ENCODE measurements around the gene RASA1.
A peak's percentile ranks its signal among the peaks of the same experiment; 100 is the strongest.
"Not testable (repeated sequence)": the region's sequence is repeated elsewhere in the genome, so short reads cannot be mapped to it uniquely, and the experiment has no call there.

Gene RASA1

DNA sequence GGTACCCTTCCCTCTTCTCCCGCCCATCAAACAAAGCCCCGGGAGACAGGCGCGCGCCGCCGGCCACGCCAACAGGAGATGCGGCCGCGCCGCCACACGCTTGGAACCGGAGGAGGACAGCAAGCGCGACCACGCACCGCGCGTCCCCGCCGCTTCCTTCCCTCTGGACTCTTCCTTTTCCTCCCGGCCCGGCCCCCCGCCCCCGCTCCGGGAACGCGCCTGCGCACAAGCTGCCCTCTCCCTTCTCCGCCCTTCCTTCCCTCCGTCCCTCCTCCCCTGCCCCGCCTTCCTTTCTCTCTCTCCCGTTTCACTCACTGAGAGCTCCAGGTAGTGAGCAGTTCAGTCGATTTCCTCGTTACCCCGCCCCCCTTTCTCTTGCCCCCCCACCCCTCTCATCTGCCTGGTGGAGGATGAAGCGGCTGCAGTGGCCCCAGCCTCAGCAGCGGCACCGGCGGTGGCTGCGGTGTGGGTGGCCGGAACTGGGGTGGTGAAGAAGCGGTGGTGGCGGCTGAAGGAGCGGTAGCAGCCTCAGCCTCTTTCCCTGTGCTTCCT, at the start of gene RASA1:
Gene RASA1 (plus strand): TSS at position 310 of the 552 bp plus-strand sequence. CDS start 569 bp downstream, outside the sequence.
- peak; percentile 93 for DNase-seq

DNA sequence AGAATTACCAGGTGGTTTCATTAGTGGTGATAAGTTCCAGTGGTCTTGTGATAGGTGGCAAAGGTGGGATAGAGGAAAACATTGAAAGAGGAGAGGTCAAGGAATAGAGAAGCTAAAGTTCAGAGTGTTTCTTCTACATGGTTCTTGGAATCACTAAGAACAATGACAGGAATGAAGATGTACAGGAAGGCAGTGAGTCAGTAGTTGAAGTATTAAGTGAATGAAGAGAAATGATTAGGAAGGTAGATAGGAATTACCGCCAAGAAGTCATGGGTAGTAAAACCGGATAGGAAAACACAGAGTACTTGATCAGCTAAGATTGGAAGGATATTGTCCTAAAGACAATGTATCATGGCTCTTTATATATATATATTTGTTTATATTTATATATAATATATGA, 37.9 kb upstream of the RASA1 start:
- DNase-seq, result no peak

DNA sequence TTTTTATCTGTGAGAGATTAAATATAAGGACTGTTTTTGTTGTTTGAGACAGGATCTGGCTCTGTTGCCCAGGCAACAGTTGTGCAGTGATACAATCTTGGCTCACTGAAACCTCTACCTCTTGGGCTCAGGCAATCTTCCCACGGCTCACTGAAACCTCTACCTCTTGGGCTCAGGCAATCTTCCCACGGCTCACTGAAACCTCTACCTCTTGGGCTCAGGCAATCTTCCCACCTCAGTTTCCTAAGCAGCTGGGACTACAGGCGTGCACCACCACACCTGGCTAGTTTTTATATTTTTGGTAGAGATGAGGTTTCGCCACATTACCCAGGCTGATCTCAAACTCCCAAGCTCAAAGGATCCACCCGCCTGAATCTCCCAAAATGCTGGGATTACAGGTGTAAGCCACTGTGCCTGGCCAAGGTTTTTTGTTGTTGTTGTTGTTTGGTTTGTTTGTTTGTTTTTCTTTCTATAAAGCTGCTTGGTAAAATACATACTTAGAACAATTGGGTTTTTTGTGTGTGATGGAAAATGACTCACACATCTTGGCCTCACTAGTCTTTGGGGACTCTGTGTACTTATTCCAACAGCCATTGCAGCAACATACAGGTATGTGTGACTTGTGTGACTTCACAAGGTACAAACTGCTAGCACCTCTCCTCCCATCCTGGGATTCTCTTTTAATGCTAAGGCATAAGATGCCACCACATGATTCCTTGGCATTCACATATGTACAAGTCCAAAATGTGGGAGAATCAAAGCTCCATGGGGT, 36.5 kb upstream of the RASA1 start:
- no peak for DNase-seq

DNA sequence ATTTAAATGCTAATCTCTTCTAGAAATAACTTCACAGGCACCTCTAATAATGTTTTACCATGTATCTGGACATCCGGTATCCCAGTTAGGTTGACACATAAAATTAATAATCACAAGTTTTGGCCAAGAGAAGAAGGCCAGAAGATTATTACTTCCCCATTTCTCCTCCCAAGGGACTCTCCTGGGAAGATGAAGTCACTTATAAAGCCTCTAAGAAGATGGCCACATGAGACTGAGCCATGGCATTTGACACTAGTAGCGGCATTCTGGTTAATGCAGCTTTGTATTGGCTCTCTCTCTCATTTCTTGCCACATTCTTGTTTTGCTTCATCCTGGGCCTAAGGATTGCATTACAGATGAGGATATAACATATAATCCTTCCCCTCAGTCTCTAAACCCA, 34.5 kb upstream of the RASA1 start:
- no peak for DNase-seq

DNA sequence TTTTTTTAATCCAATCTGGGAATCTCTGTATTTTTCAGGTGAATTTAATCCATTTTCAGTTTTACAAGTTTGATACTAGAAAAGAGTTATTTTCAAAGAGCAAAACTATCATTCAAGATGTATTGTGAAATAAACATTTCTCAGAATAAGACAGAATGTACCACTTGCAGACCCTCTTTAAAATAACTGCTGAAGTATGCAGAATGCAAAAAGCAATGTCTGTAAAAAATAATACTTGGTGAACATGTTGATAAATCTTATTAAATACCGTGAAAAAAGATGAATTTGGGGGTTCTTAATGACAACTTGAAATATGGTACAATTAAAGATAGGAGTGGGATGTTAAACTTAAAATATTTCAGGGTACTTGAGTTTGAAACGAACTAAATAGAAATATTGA, 26.1 kb upstream of the RASA1 start:
- DNase-seq, result no peak

DNA sequence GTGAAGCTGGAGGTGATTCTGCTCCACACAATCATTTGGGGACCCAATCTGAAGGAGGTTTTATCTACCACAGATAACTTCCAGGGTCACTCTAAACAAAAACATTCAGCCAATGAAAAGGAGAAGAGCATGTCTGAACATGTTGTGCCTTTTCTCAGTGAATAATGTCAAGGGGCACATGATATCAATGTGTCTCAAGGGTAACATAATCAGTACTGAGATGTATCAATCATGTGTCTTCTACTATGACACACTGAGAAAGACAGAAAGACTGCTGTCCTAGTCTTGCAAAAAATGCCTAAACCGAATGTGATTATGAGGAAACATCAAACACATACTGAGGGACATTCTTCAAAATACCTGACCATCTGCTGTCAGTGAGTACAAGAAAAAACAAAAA, 25.4 kb upstream of the RASA1 start:
- DNase-seq, result no peak

DNA sequence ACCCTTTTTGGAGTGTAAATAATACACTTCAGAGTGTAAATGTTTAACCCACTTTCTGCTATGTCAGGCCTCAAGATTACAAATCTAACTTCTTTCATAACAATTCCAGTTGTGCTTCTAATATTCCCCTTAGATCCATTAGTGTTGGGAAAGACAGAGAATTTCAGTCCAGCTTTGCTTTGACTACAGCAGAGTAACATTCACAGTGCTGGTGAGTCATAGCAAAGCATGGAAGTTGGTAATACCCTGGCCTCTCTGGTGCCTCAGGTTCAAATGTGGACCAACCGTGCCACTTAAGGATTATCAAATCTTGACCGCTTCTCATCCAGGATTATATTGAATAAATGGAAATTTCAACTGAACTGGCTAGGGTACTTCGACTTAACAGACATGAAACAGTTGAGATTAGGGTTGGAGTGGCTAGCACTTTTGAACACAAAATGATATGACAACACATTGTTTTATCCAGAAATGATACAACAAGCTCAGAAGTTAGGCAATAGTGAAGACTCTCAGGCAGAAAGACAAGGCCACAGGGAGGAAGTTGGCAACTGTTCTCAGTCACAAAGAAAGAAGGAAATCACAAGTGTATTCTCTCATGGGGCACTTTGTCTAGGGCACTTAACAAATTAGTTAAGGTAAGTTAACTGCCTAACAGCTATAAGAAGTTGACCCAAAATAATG, 24.4 kb upstream of the RASA1 start:
- no peak for DNase-seq

DNA sequence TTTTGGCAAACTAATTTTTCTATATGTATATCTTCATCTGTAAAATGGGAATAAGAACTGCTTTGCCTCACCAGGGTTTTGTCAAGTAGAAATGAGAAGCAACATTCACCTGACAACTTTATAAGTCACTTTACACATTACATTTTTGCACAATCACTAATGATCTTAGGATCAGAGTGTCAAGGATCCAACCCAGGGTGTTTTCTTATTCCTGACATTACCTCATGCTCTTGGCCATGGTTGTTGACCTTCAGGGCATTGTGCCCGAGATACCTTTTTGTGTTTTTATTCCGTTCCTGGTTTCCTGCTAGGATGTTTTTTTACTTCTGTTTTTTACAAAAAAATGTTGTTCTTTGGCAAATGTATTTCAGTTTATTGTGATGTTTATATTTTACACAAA, 22.2 kb upstream of the RASA1 start:
- no peak for DNase-seq

DNA sequence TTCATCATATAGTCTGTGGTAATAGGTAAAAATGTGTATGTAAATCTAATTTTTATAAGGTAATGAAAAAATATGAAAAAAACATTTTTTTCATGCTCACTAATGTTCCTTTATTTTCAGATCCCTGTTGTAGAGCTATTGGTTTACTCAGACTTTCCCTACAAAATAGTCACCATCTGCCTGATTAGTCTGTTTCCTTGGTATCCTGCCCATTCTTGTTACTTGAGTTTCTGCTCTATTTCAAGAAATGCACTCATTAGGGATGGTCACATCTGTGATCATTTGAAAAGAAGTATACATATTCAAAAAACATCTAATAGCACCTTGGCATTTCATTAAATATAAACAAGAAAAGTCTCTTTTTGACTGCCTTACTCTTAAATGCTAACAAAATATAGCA, 21.6 kb upstream of the RASA1 start:
- DNase-seq, result no peak

DNA sequence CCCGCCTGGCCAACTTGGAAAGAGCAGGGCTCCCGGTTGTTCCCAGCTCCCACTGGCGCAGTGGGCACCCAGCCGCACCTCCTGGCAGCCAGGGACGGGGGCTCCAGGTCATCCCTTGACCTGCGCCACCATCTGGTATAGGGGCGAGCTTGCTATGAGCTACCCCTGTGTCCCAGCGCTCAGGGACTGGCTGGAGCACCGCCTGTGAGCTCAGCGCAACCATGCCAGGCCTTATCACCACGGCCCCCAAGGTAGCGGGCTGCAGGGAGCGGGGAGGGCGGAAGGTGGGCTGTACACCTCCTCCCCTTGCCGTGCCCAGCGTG, 15.4 kb upstream of the RASA1 start:
- DNase-seq, result no peak

DNA sequence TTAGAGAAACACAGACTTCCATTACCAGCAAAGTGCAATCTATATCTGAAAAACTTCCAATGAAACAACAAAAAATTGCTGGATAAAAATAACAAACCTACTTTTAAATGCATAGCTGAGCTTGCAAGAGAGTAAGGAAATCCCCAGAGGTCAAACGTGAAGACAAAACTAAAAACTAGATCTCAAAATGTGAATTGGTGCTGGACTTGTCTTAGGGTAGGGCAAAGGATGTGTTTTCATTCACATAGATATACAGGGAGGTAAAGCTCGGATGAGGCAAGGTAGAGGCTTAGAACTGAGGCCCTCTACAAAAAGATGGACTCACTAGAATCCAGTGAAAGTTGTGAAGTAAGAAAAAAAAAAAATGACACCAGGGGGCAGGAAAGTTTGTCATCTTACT, 13.6 kb upstream of the RASA1 start:
- no peak for DNase-seq

DNA sequence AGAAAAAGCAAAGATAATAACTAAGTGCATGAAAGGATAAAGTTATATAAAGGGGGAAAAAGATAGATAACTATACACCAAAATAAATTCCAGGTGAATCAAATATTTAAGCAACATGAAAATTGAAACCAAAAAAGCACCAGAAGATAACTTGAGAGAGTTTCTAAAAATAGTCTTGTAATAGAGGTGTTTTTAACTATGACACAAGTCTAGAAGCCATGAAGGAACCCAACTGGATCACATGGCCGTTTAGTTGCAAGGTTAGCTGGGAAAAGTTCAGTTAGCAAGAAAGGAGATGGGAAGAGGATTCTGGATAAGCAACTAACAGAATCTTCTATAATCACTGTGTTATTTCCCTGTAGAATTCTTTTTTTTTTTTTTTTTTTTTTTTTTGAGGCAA, 9.2 kb upstream of the RASA1 start:
- no peak for DNase-seq

DNA sequence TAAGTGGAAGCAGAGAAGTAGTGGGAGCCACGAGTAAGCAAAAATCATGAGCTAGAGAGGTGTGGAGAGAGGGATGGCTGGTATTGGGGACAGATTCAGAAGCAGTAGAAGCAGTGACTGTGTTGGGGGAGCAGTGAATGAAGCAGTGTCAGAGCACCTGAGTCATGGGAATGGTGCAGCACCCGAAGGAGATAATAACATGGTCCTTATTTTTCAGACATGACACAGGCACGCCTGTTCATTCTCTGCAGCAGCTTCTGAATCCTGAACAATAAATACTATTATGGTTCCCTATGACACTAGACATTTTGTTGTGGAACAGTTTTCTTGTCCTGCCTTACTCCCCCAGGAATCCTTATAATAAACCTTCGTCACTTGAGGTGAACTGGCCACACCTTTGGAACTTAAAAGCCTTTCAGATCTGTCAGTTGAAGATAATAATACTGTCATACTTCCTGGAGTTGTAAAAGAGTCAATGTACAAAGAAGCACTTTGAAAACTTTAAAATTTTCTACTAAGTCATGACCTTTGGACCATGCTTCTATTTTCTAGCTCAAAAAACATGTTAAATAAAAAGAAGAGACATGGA, 7.0 kb upstream of the RASA1 start:
- no peak for DNase-seq

DNA sequence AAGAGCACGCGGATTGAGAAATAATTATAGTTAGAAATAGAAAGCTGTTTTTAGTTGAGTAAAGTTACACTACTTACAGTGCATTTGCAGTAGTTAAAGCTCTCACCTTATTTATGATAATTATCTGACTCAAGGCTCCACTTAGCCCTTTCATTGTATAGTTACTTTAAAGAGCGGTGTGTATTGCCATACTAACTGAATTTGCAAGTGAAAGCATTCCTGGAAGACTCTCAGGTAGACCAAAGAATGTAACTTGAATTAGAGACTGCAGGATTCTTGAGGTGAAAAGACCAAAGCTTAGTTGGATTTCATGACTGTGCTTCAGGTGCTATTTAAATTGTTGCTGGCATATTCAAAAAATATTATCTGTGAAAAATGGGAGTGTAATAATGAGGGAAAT, 4.2 kb upstream of the RASA1 start:
- no peak for DNase-seq

DNA sequence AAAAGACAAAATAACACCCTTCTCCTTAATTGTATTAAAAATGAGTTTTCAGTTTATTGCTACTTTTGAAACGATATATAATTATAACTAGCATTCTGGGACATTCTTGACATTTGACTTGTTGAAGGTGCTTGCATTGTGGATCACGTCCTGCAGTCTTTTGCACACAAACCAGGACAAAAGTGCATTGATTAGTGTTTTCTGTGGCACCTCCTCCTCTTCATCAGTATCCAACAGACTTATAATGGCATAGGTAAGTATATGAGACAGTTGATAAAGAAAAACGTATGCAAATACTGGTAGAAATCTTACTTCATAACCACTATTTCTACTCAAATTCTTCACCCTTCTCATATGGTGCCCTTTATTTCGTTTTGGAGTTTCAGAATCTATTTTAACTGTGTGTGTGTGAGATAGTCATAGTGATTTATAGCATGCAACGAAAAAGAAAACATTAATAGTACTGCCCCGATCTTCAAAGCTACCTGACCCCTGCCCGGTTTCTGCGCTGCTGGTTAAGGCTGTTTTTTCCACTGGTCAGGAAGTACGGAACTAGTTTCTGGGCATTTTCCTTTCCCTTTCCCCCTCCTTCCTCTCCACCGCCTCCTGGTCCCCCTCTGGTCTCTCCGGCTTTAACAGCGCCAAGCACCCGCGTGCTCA, 639 bp upstream of the RASA1 start:
- no peak for DNase-seq

DNA sequence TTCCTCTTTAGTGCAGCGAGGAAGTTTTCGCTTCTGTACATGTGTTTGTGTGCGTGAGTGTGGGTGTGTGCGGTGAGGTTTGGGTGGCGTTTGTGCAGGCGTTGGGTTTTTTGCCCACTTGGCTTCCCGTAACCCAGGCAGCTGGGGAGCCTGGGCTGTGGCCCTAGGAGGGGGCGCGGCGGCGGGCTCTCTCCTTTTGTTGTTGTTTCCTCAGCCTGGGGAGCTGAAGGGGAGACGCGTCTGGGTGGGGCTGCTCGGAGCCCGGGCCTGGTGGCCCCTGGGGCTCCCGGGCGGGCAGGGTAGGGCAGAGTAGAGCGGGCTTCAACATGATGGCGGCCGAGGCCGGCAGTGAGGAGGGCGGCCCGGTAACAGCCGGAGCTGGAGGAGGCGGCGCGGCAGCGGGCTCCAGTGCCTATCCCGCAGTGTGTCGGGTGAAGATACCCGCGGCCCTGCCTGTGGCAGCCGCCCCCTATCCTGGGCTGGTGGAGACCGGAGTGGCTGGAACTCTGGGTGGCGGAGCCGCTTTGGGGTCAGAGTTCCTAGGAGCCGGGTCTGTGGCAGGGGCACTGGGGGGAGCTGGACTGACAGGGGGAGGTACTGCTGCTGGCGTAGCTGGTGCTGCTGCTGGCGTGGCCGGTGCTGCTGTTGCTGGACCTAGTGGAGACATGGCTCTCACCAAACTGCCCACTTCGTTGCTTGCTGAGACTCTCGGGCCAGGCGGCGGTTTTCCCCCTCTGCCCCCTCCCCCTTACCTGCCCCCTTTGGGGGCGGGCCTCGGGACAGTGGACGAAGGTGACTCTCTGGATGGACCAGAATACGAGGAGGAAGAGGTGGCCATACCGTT, 665 bp downstream of the RASA1 start:
- peak; percentile 16 for DNase-seq

DNA sequence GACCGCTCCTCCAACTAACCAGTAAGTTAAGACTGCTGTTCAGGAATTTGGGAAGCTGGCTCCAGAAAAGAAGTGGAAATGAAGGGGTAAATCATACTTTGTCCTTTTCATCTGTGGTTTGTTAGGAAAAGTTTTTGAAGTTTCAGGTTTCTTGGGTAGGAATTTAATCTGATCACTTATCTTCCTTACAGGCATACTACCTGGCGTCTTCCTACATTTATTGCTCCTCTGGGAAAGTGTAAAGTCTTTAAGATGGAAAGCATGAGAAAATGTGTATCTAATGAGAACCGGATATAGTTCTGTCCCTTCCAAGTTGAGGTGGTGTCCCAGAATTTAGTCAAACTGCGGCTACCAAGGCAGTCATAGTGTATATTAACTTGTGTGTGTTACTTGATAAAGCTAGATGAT, 1.3 kb downstream of the RASA1 start:
- no peak for DNase-seq

DNA sequence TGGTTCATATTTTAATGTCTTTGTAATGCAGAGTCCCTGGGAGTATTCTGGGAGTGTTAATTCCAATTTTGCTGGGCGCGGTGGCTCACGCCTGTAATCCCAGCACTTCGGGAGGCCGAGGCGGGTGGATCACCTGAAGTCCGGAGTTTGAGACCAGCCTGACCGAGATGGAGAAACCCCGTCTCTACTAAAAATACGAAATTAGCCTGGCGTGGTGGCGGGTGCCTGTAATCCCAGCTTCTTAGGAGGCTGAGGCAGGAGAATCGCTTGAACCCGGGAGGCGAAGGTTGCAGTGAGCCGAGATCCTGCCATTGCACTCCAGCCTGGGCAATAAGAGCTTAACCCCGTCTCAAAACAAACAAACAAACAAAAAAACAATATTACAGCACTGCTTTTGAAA, 3.2 kb downstream of the RASA1 start:
- DNase-seq, result not testable (repeated sequence)

DNA sequence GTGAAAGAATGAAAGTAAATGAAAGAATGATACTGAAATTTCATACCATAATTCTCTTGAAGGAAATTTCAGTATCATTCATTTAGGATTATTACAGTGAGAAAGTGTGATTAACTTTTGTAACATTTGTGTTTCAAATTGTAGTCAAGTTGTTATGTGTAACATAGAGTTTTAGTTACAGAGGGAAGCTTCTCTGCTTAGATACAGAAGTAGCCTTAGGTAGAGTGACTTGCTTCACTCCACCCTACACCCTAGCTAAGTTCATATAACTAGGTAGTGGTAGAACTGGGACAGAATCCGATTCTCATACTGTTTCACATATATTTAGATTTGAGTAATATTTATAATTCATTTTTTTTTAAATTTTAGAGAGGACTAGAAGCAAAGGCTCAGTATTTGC, 9.0 kb downstream of the RASA1 start:
- no peak for DNase-seq

DNA sequence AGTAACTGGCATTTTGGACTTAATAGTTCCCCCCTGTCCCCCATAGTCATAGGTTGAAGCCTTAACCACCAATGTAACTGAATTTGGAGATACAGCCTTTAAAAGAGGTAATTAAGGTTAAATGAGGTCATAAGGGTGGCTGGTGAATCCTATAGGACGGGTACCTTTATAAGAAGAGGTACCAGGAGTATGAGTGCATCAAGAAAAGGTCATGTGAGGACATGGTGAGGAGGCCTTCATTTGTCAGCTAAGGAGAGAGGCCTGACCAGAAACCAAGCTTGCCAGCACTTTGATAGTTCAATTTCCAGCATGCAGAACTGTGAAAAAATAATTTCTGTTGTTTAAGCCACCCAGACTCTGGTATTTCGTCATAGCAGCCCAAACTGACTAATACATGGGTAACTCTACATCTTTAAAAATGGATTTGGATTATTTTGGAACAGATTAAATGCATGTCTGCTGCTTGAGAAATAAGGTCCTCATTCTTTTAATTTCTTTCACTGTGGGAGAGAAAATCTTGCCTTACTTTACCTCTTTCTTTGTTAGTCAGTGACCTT, 9.7 kb downstream of the RASA1 start:
- no peak for DNase-seq

DNA sequence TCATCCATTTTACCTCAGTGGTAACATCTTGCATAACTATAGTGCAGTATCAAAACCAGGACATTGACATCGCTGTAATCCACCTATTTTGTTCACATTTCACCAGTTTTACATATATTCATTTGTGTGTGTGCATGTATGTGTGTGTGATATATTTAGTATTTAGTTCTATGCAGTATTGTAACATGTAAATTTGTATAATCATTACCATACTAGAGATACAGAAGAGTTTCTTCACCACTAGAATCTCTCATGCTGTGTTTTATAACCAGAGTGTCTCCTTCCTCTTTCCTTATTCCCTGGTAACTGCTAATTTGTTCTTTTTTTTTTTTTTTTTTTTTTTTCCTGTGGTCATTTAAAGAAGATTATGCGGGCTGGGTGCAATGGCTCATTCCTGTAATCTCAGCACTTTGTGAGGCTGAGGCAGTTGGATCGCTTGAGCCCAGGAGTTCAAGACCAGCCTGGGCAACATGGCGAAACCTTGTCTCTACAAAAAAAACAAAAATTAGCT, 11.0 kb downstream of the RASA1 start:
- DNase-seq, result no peak

DNA sequence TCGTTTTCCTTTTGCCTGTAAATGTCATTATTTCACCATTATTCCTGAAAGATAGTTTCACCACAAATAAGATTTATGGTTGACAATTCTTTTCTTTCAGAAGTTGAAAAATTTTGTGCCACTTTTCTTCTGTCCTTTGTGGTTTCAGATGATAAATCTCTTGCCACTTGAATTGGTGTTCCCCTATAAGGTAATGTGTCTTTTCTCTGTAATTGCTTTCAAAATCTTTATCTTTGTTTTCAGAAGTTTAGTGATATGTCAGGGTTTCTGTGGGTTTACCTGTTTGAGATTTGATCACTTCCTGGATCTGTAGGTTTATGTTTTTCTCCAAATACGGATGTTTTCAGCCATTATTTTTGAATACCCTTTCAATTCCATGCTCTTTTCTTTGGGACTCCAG, 14.6 kb downstream of the RASA1 start:
- DNase-seq, result no peak

All from GDM1 (cell line).